ENCODE measurements around the gene LINS1.

LINS1 gene

DNA sequence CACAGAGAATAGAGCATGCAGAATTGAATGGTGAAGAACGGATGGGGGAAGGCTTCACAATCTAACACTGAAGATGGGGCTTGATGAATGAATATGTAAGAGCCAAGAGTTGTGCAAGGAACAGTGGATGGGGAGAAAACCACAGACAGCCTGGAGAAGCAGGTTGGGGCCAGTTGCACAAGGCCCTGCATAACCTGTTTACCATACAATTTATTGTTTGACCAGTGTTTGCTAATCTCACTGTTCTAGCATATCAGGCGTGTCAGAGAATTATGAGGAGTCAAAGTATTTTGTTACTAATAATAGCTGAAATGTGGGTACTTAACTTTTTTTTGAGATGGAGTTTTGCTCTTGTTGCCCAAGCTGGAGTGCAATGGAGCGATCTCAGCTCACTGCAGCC lies 36.4 kb downstream of the LINS1 start:
- H3K4me3 ChIP-seq (ENCODE audit: low read depth, low read length) = no peak overlapping the region
- TF ChIP-seq, protein P1, sequence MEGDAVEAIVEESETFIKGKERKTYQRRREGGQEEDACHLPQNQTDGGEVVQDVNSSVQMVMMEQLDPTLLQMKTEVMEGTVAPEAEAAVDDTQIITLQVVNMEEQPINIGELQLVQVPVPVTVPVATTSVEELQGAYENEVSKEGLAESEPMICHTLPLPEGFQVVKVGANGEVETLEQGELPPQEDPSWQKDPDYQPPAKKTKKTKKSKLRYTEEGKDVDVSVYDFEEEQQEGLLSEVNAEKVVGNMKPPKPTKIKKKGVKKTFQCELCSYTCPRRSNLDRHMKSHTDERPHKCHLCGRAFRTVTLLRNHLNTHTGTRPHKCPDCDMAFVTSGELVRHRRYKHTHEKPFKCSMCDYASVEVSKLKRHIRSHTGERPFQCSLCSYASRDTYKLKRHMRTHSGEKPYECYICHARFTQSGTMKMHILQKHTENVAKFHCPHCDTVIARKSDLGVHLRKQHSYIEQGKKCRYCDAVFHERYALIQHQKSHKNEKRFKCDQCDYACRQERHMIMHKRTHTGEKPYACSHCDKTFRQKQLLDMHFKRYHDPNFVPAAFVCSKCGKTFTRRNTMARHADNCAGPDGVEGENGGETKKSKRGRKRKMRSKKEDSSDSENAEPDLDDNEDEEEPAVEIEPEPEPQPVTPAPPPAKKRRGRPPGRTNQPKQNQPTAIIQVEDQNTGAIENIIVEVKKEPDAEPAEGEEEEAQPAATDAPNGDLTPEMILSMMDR (IDR thresholded peaks at IDR 0.05; ENCODE audit: borderline replicate concordance, insufficient read depth, low read depth, low read length) = no peak

DNA sequence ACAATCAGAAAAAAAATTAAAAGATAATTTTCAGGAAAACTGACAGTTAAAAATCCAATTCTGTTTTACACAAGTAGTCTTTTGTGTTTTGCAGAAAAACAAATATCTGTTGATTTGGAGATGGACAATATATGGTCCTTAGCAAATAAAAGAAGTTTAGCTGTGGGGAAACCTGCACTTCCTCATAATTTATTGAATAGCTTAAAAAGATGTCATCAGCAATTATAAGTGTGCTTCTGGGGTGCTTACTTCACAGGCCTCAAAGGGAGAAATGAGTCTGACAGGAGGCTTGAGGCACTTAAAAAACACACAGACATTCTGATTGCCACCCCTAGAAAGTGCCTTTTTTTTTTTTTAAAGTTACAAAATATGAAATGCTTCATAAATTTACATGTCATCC lies 41.7 kb downstream of the LINS1 start:
- H3K4me3 ChIP-seq (ENCODE audit: low read depth, low read length) = no peak overlapping the region
- TF ChIP-seq, protein P1 (IDR thresholded peaks at IDR 0.05; ENCODE audit: borderline replicate concordance, insufficient read depth, low read depth, low read length) = no peak

DNA sequence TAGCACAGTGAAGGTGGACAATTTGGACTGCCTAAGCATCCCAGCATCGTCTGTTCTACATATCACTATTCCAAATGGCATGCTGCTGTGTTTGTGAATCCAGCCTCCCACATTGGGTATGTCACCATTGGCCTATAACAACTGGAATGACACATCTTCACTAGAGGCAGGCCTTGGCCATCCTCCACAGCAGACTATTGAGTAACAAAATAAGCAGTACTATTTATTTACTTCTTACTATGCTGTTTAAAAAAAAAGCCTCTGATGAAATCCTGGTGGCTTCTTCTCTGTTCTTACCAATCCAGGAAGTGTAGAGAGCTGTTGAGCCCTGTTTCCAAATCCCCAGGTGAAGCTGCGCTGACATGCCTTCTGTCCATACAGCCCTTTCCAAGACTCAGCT lies 42.7 kb downstream of the LINS1 start:
- no peak overlapping the region for H3K4me3 ChIP-seq (ENCODE audit: low read depth, low read length)

GRCh38 chr15:100558771-100559254 lies 43.2 kb downstream of the LINS1 start:
- TF ChIP-seq, protein P1 (IDR thresholded peaks at IDR 0.05; ENCODE audit: borderline replicate concordance, insufficient read depth, low read depth, low read length) = no peak
- H3K4me3 ChIP-seq (ENCODE audit: low read depth, low read length) = no peak overlapping the region

More for the DNA sequence above, 42.7 kb downstream of the LINS1 start:
- TF ChIP-seq, protein P1 (IDR thresholded peaks at IDR 0.05; ENCODE audit: borderline replicate concordance, insufficient read depth, low read depth, low read length) = no peak

DNA sequence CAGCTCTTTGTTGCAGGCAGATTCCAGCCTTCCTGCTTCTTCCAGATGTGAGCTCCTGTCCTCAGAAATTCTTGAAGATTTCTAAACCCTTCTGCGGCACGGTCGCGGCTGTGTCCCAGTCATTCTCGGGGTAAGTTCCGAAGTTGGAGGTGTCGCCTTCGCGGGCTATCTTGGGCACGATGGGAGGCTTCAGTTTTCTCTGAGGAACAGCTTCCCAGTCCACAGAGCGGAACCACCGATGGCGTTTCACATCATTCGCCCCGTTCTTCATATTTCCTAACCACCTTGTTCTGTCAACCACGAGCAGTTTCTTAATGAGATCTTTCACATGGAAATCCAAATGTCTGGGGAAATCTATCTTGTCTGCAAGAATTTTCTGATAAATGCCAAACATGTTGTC lies 48.5 kb downstream of the LINS1 start:
- H3K4me3 ChIP-seq (ENCODE audit: low read depth, low read length) = no peak overlapping the region
- TF ChIP-seq, protein P1 (IDR thresholded peaks at IDR 0.05; ENCODE audit: borderline replicate concordance, insufficient read depth, low read depth, low read length) = no peak

DNA sequence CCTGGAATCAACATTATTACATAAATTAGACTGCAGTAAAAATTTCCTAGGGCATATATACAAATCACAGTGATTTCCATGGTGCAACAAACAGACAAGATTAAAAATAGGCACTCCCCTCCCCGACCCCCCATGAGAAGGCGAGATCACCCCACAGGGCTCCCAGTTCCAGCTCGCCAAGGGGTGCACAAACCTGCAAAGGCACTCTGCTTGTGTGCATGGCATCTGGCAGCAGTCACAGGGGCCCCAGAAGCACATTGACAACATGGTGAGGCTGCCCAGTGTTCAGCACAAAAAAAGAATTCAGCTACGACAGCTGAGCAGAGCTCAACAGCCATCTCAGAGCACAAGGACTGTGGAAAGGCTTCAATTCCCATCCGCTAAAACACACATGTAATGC lies 54.0 kb downstream of the LINS1 start:
- TF ChIP-seq, protein P1 (IDR thresholded peaks at IDR 0.05; ENCODE audit: borderline replicate concordance, insufficient read depth, low read depth, low read length) = no peak

DNA sequence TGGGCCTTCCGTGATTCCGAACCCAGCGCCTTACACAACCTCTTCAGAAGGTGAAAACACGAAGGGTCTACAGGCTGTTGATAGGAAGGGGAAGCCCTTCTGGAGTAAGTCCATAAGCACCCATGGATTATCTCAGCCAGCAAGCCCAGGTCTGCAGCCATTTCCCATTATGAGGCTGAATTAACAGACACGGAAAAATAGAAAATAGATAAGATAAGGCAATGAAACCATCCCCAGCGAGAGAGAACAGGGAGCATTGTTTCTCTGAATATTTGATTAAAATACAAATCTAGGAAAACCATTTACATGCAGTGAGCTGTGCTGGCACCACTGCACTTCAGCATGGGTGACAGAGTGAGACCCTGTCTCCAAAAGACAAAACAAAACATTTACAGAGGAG lies 57.0 kb downstream of the LINS1 start:
- H3K4me3 ChIP-seq (ENCODE audit: low read depth, low read length) = no peak overlapping the region
- TF ChIP-seq, protein P1 (IDR thresholded peaks at IDR 0.05; ENCODE audit: borderline replicate concordance, insufficient read depth, low read depth, low read length) = no peak

More for the DNA sequence above, 54.0 kb downstream of the LINS1 start:
- H3K4me3 ChIP-seq (ENCODE audit: low read depth, low read length) = no peak overlapping the region

Data from GM12875 (cell line).